H9 (cell line): Measurements from ENCODE around the gene TGM2. TPM values are rescaled to one million over a fixed set of nuclear protein-coding genes. Genes with fewer than 3 reads are reported as not detected.

Experiments used
- DNase-seq: peaks from one replicate; pipeline ENCODE4 v3.0.0-alpha.2; 2017
- H2AFZ ChIP-seq: one replicate; pipeline ENCODE4 v1.6.1; 2013; ENCODE audit warnings: mild to moderate bottlenecking, low read length, control low read depth, moderate library complexity
- H2AK5ac ChIP-seq: 2 replicates; pipeline ENCODE4 v1.6.1; 2013; ENCODE audit warnings: low read length, control low read depth, mixed read lengths; ENCODE audit not compliant: insufficient read length
- H2BK120ac ChIP-seq: one replicate; pipeline ENCODE4 v1.6.1; 2013; ENCODE audit warnings: low read depth, mild to moderate bottlenecking, low read length, control low read depth, inconsistent platforms; ENCODE audit not compliant: poor library complexity, severe bottlenecking
- H2BK12ac ChIP-seq: 2 replicates; pipeline ENCODE4 v1.6.1; 2013; ENCODE audit warnings: low read length, control low read depth, mixed read lengths, low read depth; ENCODE audit not compliant: insufficient read length
- H2BK15ac ChIP-seq: 2 replicates; pipeline ENCODE4 v1.6.1; 2013; ENCODE audit warnings: low read depth, low read length, control low read depth
- H2BK20ac ChIP-seq: one replicate; pipeline ENCODE4 v1.6.1; 2013; ENCODE audit warnings: low read depth, mild to moderate bottlenecking, low read length, control low read depth, inconsistent platforms; ENCODE audit not compliant: poor library complexity, severe bottlenecking
- H2BK5ac ChIP-seq: 2 replicates; pipeline ENCODE4 v1.6.1; 2013; ENCODE audit warnings: low read length, control low read depth, mixed read lengths; ENCODE audit not compliant: insufficient read length
- H3K14ac ChIP-seq: 2 replicates; pipeline ENCODE4 v1.6.1; 2013; ENCODE audit warnings: low read length, control low read depth; ENCODE audit not compliant: insufficient read depth
- H3K18ac ChIP-seq: 2 replicates; pipeline ENCODE4 v1.6.1; 2013; ENCODE audit warnings: low read depth, mild to moderate bottlenecking, mixed read lengths, low read length, control low read depth; ENCODE audit not compliant: insufficient read length
- H3K23ac ChIP-seq: 2 replicates; pipeline ENCODE4 v1.6.1; 2013; ENCODE audit warnings: low read length, control low read depth, mixed read lengths, low read depth; ENCODE audit not compliant: insufficient read length
- H3K23me2 ChIP-seq: 2 replicates; pipeline ENCODE4 v1.6.1; 2013; ENCODE audit warnings: low read depth, mild to moderate bottlenecking, mixed read lengths, low read length, control low read depth; ENCODE audit not compliant: insufficient read length, poor library complexity, severe bottlenecking
- H3K27ac ChIP-seq: 2 replicates; pipeline ENCODE4 v1.5.1; 2013; ENCODE audit warnings: low read length, control low read depth, mixed read lengths, low read depth; ENCODE audit not compliant: insufficient read length
- H3K27me3 ChIP-seq: 2 replicates; pipeline ENCODE4 v1.6.1; 2013; ENCODE audit warnings: low read length, control low read depth, inconsistent platforms; ENCODE audit not compliant: insufficient read depth
- H3K4ac ChIP-seq: 2 replicates; pipeline ENCODE4 v1.6.1; 2013; ENCODE audit warnings: low read depth, mild to moderate bottlenecking, control low read depth, inconsistent platforms, low read length, moderate library complexity
- H3K4me1 ChIP-seq: 2 replicates; pipeline ENCODE4 v1.6.1; 2013; ENCODE audit warnings: low read length, control low read depth, inconsistent platforms; ENCODE audit not compliant: insufficient read depth
- H3K4me2 ChIP-seq: 2 replicates; pipeline ENCODE4 v1.6.1; 2013; ENCODE audit warnings: low read length, control low read depth, mixed read lengths; ENCODE audit not compliant: insufficient read length, insufficient read depth
- H3K56ac ChIP-seq: 2 replicates; pipeline ENCODE4 v1.6.1; 2013; ENCODE audit warnings: low read depth, mild to moderate bottlenecking, mixed read lengths, low read length, control low read depth; ENCODE audit not compliant: insufficient read length
- H3K79me1 ChIP-seq: 2 replicates; pipeline ENCODE4 v1.6.1; 2013; ENCODE audit warnings: low read depth, mild to moderate bottlenecking, moderate library complexity, low read length, control low read depth, inconsistent platforms; ENCODE audit not compliant: insufficient read depth, poor library complexity, severe bottlenecking
- H3K79me2 ChIP-seq: 2 replicates; pipeline ENCODE4 v1.6.1; 2013; ENCODE audit warnings: low read length, control low read depth, inconsistent platforms; ENCODE audit not compliant: insufficient read depth
- H3K9ac ChIP-seq: 2 replicates; pipeline ENCODE4 v1.6.1; 2013; ENCODE audit warnings: low read length, control low read depth, mixed read lengths; ENCODE audit not compliant: insufficient read length; ENCODE audit errors: extremely low read depth
- H3K9me3 ChIP-seq: one replicate; pipeline ENCODE4 v1.6.1; 2013; ENCODE audit warnings: low read depth, low read length, inconsistent platforms; ENCODE audit not compliant: control insufficient read depth
- H3T11ph ChIP-seq: one replicate; pipeline ENCODE4 v1.6.1; 2013; ENCODE audit warnings: mild to moderate bottlenecking, low read length, control low read depth, inconsistent platforms
- H4K20me1 ChIP-seq: one replicate; pipeline ENCODE4 v1.6.1; 2013; ENCODE audit not compliant: control insufficient read depth, insufficient read length, insufficient read depth
- H4K5ac ChIP-seq: 2 replicates; pipeline ENCODE4 v1.6.1; 2013; ENCODE audit warnings: low read depth, mild to moderate bottlenecking, mixed read lengths, low read length, control low read depth; ENCODE audit not compliant: insufficient read length
- H4K8ac ChIP-seq: replicated peaks from 2 replicates; pipeline ENCODE4 v1.6.1; 2013; ENCODE audit warnings: low read length, control low read depth, mixed read lengths, low read depth; ENCODE audit not compliant: insufficient read length
- H4K91ac ChIP-seq: 2 replicates; pipeline ENCODE4 v1.6.1; 2013; ENCODE audit warnings: low read depth, mild to moderate bottlenecking, moderate library complexity, mixed read lengths, low read length, control low read depth; ENCODE audit not compliant: insufficient read length
- H3K27ac Mint-ChIP-seq, 3 experiments: 2 replicates in 2 of 3; 3 replicates in 1 of 3; pipeline ENCODE4 v1.8.0; 2020 to 2021; ENCODE audit warnings: mixed read lengths in 3 of 3, mild to moderate bottlenecking in 1 of 3, moderate library complexity in 1 of 3
- H3K27me3 Mint-ChIP-seq: 2 replicates; pipeline ENCODE4 v1.8.0; 2021; ENCODE audit warnings: low read depth, mild to moderate bottlenecking, moderate library complexity, mixed read lengths
- H3K36me3 Mint-ChIP-seq, 3 experiments: 2 replicates in 2 of 3; 3 replicates in 1 of 3; pipeline ENCODE4 v1.8.0; 2020 to 2021; ENCODE audit warnings: low read depth in 3 of 3, mixed read lengths in 3 of 3; ENCODE audit not compliant: insufficient read depth in 1 of 3
- H3K4me1 Mint-ChIP-seq, 2 experiments: 2 replicates each; pipeline ENCODE4 v1.8.0; 2020; ENCODE audit warnings: mixed read lengths in 2 of 2
- H3K4me3 Mint-ChIP-seq, 2 experiments: 2 replicates in 1 of 2; 3 replicates in 1 of 2; pipeline ENCODE4 v1.8.0; 2020 to 2021; ENCODE audit warnings: mild to moderate bottlenecking in 2 of 2, mixed read lengths in 2 of 2, moderate library complexity in 1 of 2
- H3K9me3 Mint-ChIP-seq, 2 experiments: 2 replicates in 1 of 2; 3 replicates in 1 of 2; pipeline ENCODE4 v1.8.0; 2020; ENCODE audit warnings: mild to moderate bottlenecking in 2 of 2, mixed read lengths in 2 of 2, moderate library complexity in 1 of 2
- CTCF ChIP-seq: fragments of 200-600 bp; sonication (generic); conservative IDR thresholded peaks from 3 replicates; pipeline ENCODE4 v1.8.0; 2021; ENCODE audit warnings: antibody characterized with exemption, mild to moderate bottlenecking
- WGBS: extraction: QIAGEN DNeasy Blood & Tissue Kit; methylation state at CpG from one replicate; pipeline ENCODE4 v1.1.7; 2013; ENCODE audit warnings: missing lambda C conversion rate, low lambda C conversion rate, mixed read lengths; ENCODE audit not compliant: insufficient read length; ENCODE audit errors: extremely low coverage; 5-methylcytosine and 5-hydroxymethylcytosine counted together
- total RNA-seq: library from RNA; stranded (reverse); gene quantifications from 2 replicates; pipeline ENCODE4 v1.2.1, GENCODE V29; 2021

TGM2 gene
- total RNA-seq, 1 experiment from 2014 or later = 1.1 TPM

GRCh38 chr20:38173237-38174156, 8.4 kb upstream of the TGM2 start:
- no peak for DNase-seq
- no peak overlapping the region for H2AFZ ChIP-seq
- H3K27ac Mint-ChIP-seq = no peak overlapping the region; a peak in 1 of 7 replicates

More at GRCh38 chr20:38173237-38174156, 8.4 kb upstream of the TGM2 start:
- Histone ChIP-seq H3K18ac (no peak overlapping the region), H2BK5ac (no peak overlapping the region), H4K91ac (no peak overlapping the region), H3K9me3 (no peaks in the 10 kb centered on the region), H3T11ph (no peak overlapping the region), H3K4ac (no peak overlapping the region), H3K9ac (no peak overlapping the region), H4K20me1 (no peaks in the 10 kb centered on the region), H3K23me2 (no peaks in the 10 kb centered on the region), H3K14ac (no peak overlapping the region; the same call in 1 of the 2 replicates), H2BK15ac (no peak overlapping the region), H3K79me2 (no peaks in the 10 kb centered on the region), H2BK20ac (no peak overlapping the region), H2BK12ac (no peak overlapping the region), H3K27ac (no peak overlapping the region), H4K8ac (no peak overlapping the region), H3K4me2 (no peak overlapping the region), H3K56ac (no peak overlapping the region), H3K27me3 (no peaks in the 10 kb centered on the region), H2AK5ac (no peak overlapping the region), H3K23ac (no peak overlapping the region), H4K5ac (no peak overlapping the region), H3K4me1 (no peaks in the 10 kb centered on the region), H3K79me1 (no peaks in the 10 kb centered on the region), H2BK120ac (no peak overlapping the region)
- no CpG with 5 or more reads among the region's 14 CpGs for WGBS
- no peak for TF ChIP-seq CTCF
- H3K36me3 Mint-ChIP-seq = no peaks in the 10 kb centered on the region
- H3K27me3 Mint-ChIP-seq = no peaks in the 10 kb centered on the region
- peaks cover 3 to 17% of the 10 kb centered on the region in 2 experiments; a peak in 2 of 4 replicates for H3K4me1 Mint-ChIP-seq
- H3K4me3 Mint-ChIP-seq = no peak overlapping the region
- no peaks in the 10 kb centered on the region for H3K9me3 Mint-ChIP-seq
